ENCODE measurements around the gene HCN2.
A peak's percentile ranks its signal among the peaks of the same experiment; 100 is the strongest.

The HCN2 gene

DNA sequence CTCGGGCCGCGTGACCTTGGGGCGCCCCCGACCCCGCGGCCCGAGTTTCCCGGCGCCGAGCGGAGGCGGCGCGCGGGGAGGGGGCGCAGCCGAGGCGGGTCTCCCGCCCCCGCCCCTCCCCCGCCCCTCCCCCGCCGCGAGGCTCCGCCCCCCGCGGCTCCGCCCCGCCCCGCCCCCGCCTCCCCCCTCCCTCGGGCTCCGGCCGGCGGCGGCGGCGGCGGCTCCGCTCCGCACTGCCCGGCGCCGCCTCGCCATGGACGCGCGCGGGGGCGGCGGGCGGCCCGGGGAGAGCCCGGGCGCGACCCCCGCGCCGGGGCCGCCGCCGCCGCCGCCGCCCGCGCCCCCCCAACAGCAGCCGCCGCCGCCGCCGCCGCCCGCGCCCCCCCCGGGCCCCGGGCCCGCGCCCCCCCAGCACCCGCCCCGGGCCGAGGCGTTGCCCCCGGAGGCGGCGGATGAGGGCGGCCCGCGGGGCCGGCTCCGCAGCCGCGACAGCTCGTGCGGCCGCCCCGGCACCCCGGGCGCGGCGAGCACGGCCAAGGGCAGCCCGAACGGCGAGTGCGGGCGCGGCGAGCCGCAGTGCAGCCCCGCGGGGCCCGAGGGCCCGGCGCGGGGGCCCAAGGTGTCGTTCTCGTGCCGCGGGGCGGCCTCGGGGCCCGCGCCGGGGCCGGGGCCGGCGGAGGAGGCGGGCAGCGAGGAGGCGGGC, at the start of gene HCN2:
Gene HCN2 (plus strand): TSS at position 189 of the 703 bp plus-strand sequence. CDS start 65 bp downstream, at position 254.
- no peak for DNase-seq

DNA sequence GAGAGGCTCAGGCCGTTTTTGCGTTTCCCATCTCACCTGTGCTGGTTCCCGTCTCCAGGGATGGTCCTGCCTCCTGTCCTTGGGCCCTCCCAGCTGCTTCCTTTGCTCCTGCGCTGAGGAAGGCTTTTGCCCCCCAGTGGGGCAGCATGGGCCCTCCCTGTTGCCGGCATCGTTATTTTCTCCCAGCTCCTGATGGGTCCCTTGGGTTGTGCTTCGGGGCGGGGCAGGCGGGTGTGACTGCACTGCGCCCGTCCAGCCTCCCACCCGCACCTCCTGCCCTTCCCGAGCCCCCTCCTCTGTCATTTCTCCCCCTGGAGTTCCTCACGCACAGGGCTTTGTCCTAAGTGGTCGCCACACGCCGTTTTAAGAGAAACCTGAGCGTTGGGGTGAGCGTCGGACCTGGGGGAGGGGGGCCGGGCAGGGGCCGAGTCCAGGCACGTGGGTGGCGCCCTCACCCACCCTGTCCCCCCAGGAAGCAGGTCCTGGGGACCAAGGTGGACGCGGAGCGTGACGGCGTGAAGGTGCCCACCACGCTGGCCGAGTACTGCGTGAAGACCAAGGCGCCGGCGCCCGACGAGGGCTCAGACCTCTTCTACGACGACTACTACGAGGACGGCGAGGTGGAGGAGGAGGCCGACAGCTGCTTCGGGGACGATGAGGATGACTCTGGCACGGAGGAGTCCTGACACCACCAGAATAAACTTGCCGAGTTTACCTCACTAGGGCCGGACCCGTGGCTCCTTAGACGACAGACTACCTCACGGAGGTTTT, 48.6 kb upstream of the HCN2 start:
- no peak for DNase-seq

GRCh38 chr19:541699-542098, 48.0 kb upstream of the HCN2 start:
- no peak for DNase-seq

DNA sequence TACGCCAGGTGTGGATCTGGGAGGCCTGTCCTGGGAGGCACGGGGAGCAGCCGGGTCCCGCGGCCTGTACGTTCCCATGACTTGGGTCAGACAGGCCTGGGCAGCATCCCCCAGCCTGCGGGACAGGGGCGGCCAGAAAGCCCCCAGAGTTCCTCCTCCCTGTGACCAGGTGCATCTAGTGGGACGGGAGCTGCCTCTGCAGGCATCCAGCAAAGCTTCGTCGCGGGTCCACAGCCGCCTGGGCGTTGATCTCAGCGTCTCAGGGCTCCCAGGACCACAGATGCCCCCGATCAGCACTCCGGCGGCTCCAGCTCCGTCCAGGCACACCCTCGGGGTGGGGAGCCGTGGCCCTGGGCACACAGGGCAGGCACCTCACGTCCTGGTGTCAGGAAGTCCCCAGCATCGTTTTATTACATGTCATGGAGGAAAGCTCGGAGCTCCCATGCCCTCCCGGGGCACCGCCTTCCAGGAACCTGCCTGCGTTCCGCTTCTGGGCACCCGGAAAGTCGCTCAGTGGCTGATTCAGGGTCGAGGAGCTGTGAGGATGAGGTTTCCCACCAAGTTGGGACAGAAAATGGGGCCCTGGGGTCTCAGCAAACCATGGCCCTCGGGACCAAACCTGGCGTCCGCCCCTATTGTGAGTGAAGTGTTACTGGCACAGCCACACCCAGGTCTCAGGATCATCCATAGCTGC, 47.4 kb upstream of the HCN2 start:
- DNase-seq: no peak

DNA sequence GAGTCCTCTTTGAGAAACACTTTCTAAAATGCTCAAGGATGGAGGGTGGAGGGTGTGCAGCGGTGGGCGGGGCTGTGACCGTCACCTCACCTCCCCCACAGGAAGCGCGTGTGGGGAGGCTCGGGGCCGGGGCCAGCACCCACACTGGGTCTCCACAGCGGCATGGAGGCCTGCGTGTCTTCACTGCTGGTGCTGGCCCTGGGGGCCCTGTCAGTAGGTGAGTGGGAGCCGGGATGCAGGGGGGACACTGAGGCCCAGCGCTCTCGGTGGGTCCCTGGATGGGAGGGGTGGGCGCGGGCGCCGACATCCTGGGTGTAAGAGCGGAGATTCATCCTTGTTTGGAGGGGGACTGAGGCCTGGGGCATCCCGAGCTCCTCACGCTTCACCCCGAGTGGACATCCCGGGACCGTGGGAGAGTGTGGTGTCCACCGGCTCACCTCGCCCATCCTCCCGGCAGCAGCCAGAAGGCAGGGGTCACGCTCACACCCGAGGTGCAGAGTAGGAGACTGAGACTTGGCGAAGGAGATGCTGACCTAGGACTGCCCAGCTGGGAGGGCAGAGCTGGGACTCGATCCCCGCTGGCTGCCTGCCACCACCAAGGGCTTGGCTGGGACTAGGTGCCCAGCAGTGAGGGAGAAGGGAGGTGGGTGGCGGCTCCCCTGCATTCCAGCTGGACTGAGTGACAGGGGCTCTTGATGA, 45.6 kb upstream of the HCN2 start, which contains the start of gene GZMM:
Gene GZMM (plus strand): TSS at position 144 of the 699 bp plus-strand sequence. CDS start 19 bp downstream, at position 163.
- no peak for DNase-seq

DNA sequence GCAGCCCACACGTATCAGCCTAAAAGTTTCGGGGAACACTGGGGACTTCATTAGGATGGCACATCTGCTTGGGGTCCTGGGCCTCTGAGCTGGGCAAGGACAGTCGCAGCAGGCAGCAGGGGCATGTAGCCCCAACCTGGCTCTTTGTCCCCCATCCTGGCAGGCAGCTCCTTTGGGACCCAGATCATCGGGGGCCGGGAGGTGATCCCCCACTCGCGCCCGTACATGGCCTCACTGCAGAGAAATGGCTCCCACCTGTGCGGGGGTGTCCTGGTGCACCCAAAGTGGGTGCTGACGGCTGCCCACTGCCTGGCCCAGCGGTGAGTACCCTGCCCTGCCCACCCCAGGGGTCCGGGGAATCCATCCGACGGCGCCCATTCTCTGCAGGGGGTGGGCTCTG, 42.6 kb upstream of the HCN2 start:
- DNase-seq: no peak

DNA sequence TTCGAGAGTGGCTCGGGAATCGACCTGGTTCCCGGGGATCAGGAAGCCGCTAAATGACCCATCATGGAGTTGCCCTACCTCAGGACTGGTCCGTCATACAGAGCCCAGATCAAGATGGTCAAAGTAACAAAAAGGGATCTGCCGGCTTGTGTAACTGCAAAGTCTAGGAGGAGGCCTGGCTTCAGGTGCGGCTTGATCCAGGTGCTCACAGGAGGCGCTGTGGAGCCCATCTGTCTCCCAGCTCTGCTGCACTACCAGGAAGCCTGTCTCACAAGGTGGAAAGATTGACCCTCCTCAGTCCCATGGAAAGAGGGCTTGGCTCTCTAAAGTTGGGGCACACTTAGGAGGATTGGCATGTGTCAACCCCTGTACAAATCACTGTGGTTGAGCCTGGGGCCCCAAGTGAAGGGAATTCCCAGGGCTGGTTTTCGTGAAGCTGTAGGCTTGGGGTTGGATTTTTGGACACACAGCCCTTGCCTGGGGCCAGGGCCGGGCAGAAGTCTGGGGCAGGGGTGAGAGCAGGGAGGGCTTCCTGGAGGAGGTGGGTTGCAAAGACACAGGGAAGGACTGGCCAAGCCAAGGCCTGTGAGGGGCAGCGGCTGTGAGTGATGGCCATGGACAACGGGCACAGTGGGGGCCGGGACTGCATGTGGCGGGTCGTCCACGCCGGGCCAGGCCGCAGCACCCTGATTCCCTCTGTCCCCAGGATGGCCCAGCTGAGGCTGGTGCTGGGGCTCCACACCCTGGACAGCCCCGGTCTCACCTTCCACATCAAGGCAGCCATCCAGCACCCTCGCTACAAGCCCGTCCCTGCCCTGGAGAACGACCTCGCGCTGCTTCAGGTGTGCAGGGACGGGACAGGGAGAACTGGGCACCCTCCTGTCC, 41.6 kb upstream of the HCN2 start:
- no peak for DNase-seq

- no peak for DNase-seq
Measured at GRCh38 chr19:548886-549830, 40.5 kb upstream of the HCN2 start.

GRCh38 chr19:554817-555216, 34.9 kb upstream of the HCN2 start:
- DNase-seq: no peak

DNA sequence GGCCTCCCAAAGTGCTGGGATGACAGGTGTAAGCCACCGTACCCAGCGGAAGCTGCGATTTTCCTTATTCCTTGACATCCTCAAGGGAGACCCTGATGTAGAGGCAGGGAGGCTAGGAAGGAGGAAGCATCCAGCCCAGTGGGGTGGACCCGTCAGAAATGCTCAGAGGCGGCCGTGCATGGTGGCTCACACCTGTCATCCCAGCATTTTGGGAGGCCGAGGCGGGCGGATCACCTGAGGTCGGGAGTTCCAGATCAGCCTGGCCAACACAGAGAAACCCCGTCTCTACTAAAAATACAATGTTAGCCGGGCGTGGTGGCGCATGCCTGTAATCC, 34.2 kb upstream of the HCN2 start:
- no peak for DNase-seq

GRCh38 chr19:556611-557382, 32.9 kb upstream of the HCN2 start:
- DNase-seq: no peak

- no peak for DNase-seq
Measured at GRCh38 chr19:558770-559439, 30.8 kb upstream of the HCN2 start.

GRCh38 chr19:560121-560520, 29.6 kb upstream of the HCN2 start:
- DNase-seq: no peak

DNA sequence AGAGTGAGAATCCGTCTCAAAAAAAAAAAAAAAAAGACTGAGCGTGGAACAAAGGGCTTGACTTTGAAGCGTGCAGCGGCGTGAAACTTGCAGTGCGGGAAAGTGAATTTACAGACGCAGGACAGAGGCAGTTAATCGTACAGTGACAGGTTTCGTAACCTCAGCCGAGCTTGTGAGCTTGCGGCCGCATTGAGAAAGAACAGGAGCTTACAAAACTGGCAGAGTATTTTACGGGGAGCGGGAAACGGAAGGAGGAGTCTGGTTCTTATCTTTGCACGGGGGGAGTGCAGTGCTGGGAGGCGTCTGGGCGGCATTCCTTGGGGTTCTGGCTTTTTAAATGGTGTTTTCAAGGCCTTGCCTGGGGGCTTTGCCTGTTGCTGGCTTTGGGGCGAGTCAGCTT, 23.3 kb upstream of the HCN2 start:
- DNase-seq: peak; percentile 99

- no peak for DNase-seq
Measured at GRCh38 chr19:566844-567243, 22.8 kb upstream of the HCN2 start.

DNA sequence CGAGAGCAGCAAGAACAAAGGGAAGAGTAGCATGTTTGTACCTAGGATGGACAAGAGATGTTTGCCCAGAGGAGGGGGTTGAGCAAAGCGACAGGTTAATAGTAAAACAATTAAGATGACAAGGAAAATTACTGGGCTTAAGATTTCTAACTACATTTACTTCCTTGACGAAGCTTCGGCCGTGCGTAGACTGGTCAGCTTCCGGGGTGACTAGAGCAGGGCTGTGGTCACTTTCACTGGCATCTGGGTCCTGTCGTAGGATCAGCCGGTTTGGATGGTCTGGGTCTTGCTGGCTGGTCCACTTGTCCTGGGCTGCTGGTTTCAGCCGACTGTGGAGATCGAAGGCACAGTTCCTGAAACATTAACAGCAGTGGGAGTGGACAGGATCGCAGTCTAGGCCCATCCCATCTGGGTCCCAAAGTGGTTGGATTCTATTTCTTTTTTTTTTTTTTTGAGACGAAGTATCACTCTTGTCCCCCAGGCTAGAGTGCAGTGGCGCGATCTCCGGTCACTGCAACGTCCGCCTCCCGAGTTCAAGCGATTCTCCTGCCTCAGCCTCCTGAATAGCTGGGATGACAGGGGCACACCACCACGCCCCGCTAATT, 22.3 kb upstream of the HCN2 start:
- no peak for DNase-seq

DNA sequence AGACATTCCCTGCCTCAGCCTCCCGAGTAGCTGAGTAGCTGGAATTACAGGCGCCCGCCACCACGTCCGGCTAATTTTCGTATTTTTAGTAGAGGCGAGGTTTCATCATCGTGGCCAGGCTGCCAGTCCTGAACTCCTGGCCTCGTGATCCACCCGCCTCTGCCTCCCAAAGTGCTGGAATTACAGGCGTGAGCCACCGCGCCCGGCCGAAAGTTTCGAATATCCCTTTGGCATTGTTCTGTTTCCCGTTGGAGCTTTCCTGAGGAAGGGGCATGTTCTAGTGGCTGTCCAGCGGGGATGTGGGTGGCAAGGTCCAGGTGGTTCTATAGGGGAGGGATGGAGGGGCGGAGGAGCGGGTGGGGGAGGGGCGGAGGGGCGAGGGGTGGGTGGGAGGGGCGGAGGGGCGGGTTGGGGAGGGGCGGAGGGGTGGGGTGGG, 19.4 kb upstream of the HCN2 start:
- DNase-seq: no peak

DNA sequence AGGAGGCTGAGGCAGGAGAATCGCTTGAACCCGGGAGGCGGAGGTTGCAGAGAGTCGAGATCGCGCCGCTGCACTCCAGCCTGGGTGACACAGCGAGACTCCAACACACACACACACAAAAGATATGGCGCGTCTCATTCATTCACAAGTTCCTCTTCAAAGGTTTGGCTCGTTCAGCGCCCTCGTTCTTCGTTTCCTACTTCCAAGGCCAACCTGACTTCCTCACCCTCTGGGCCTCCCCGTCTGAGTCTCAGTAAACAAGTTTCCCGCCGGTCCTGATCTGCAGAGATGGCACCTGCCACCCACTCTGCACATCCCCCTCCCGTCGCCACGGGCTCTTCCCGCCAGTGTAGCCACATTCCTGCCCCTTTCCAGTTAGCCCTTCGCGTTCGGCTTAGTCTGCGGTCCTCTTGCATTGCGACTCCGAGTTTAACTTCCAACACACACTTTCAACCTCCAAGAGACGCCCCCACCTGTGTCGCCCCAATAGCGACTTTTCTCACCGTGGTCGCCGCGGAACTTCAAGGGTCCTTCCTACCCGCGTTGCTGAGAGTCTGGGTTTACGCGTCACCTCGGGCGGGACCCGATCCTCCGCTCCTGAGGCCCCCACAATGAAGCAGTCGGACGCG, 18.6 kb upstream of the HCN2 start:
- DNase-seq: peak; percentile 57 to 64

DNA sequence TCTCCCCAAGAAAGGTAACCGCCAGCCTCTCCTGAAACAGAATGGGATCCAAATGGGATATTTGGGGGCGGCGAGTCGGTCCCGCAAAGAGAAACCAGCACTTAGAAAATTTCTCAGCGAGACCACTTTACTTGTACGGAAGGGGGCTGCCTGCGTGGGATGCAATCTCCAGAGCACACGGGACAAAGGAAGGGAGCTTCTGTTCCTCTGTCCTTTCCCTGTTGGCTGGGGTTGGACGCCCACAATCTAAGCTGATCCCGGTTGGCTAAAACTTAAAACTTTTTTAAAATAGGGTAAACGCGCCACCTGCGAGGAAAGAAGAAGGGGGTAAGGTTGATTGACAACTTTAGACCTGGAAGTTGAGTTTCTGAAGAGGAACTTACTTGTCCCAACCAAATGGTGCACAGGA, 18.1 kb upstream of the HCN2 start:
- peak; percentile 62 to 63 for DNase-seq
